ENCODE measurements around the gene PKDREJ.

The PKDREJ gene

GRCh38 chr22:46294784-46295183 lies 31.6 kb upstream of the PKDREJ start:
- no peak for TF ChIP-seq JUND (IDR thresholded peaks at IDR 0.05; ENCODE audit: low read depth)
- in situ Hi-C loops (cut with HindIII; ENCODE audit: low pct_unique_long_range_greater_than_20kb, low sequenced_read_pairs): no loop called here
- no peak for DNase-seq (ENCODE audit: low read depth in 1 of 2, low spot score in 1 of 2)

GRCh38 chr22:46293577-46294260 lies 30.6 kb upstream of the PKDREJ start:
- no peak for DNase-seq (ENCODE audit: low read depth in 1 of 2, low spot score in 1 of 2)
- in situ Hi-C loops (cut with HindIII; ENCODE audit: low pct_unique_long_range_greater_than_20kb, low sequenced_read_pairs): no loop called here
- TF ChIP-seq JUND (IDR thresholded peaks at IDR 0.05; ENCODE audit: low read depth): no peak

- no peak for TF ChIP-seq JUND (IDR thresholded peaks at IDR 0.05; ENCODE audit: low read depth)
- in situ Hi-C loops (cut with HindIII; ENCODE audit: low pct_unique_long_range_greater_than_20kb, low sequenced_read_pairs): no loop called here
- no peak for DNase-seq (ENCODE audit: low read depth in 1 of 2, low spot score in 1 of 2)
These were observed 29.6 kb upstream of the PKDREJ start for GRCh38 chr22:46292732-46293131.

GRCh38 chr22:46292173-46292572 lies 29.0 kb upstream of the PKDREJ start:
- no peak for DNase-seq (ENCODE audit: low read depth in 1 of 2, low spot score in 1 of 2)
- in situ Hi-C loops (cut with HindIII; ENCODE audit: low pct_unique_long_range_greater_than_20kb, low sequenced_read_pairs): no loop called here
- TF ChIP-seq JUND (IDR thresholded peaks at IDR 0.05; ENCODE audit: low read depth): no peak

- DNase-seq (ENCODE audit: low read depth in 1 of 2, low spot score in 1 of 2): no peak
- TF ChIP-seq JUND (IDR thresholded peaks at IDR 0.05; ENCODE audit: low read depth): no peak
- in situ Hi-C loops (cut with HindIII; ENCODE audit: low pct_unique_long_range_greater_than_20kb, low sequenced_read_pairs): no loop called here
These were observed 28.0 kb upstream of the PKDREJ start for GRCh38 chr22:46290843-46291785.

- in situ Hi-C loops (cut with HindIII; ENCODE audit: low pct_unique_long_range_greater_than_20kb, low sequenced_read_pairs): no loop called here
- no peak for TF ChIP-seq JUND (IDR thresholded peaks at IDR 0.05; ENCODE audit: low read depth)
- no peak for DNase-seq (ENCODE audit: low read depth in 1 of 2, low spot score in 1 of 2)
These were observed 27.1 kb upstream of the PKDREJ start for GRCh38 chr22:46290121-46290842.

GRCh38 chr22:46289244-46289891 lies 26.2 kb upstream of the PKDREJ start:
- in situ Hi-C loops (cut with HindIII; ENCODE audit: low pct_unique_long_range_greater_than_20kb, low sequenced_read_pairs): no loop called here
- TF ChIP-seq JUND (IDR thresholded peaks at IDR 0.05; ENCODE audit: low read depth): no peak
- no peak for DNase-seq (ENCODE audit: low read depth in 1 of 2, low spot score in 1 of 2)

GRCh38 chr22:46288846-46289243 lies 25.7 kb upstream of the PKDREJ start:
- no peak for TF ChIP-seq JUND (IDR thresholded peaks at IDR 0.05; ENCODE audit: low read depth)
- in situ Hi-C loops (cut with HindIII; ENCODE audit: low pct_unique_long_range_greater_than_20kb, low sequenced_read_pairs): no loop called here

GRCh38 chr22:46287873-46288751 lies 25.0 kb upstream of the PKDREJ start:
- in situ Hi-C loops (cut with HindIII; ENCODE audit: low pct_unique_long_range_greater_than_20kb, low sequenced_read_pairs): no loop called here
- no peak for TF ChIP-seq JUND (IDR thresholded peaks at IDR 0.05; ENCODE audit: low read depth)
- no peak for DNase-seq (ENCODE audit: low read depth in 1 of 2, low spot score in 1 of 2)

More at GRCh38 chr22:46288846-46289243, 25.7 kb upstream of the PKDREJ start:
- no peak for DNase-seq (ENCODE audit: low read depth in 1 of 2, low spot score in 1 of 2)

GRCh38 chr22:46286941-46287872 lies 24.1 kb upstream of the PKDREJ start:
- TF ChIP-seq JUND (IDR thresholded peaks at IDR 0.05; ENCODE audit: low read depth): no peak
- in situ Hi-C loops (cut with HindIII; ENCODE audit: low pct_unique_long_range_greater_than_20kb, low sequenced_read_pairs): no loop called here
- DNase-seq (ENCODE audit: low read depth in 1 of 2, low spot score in 1 of 2): no peak

Measured in T47D (cell line).